Liver (tissue), 3 donors: ENCODE measurements around the gene GSK3B.

ENCODE experiments used
- ATF3 ChIP-seq: IDR thresholded peaks from 2 replicates; pipeline ENCODE4 v1.6.1; 2016; ENCODE audit warnings: antibody characterized with exemption
- CTCF ChIP-seq: fragments of 150-350 bp; IDR thresholded peaks from 2 replicates; pipeline ENCODE4 v1.5.1; 2017; ENCODE audit warnings: improper control_type of control experiment, low read depth, low read length; ENCODE audit not compliant: missing input control
- HNF4A ChIP-seq, 2 donors: conservative IDR thresholded peaks; 2 replicates each; pipeline ENCODE4 v1.6.1; 2016; ENCODE audit warnings: antibody characterized with exemption in 2 of 2, mild to moderate bottlenecking in 2 of 2
- JUND ChIP-seq, 2 donors: IDR thresholded peaks; 2 replicates each; pipeline ENCODE4 v1.6.1; 2016; ENCODE audit warnings: antibody characterized with exemption in 2 of 2
- RAD21 ChIP-seq, 2 donors: IDR thresholded peaks; 2 replicates each; pipeline ENCODE4 v1.6.1; 2016; ENCODE audit warnings: antibody characterized with exemption in 2 of 2, mild to moderate bottlenecking in 2 of 2
- RXRA ChIP-seq, 2 donors: IDR thresholded peaks; 2 replicates each; pipeline ENCODE4 v1.6.1; 2017 to 2018; ENCODE audit warnings: antibody characterized with exemption in 2 of 2, mild to moderate bottlenecking in 1 of 2
- SP1 ChIP-seq: IDR thresholded peaks from 2 replicates; pipeline ENCODE4 v1.6.1; 2018; ENCODE audit warnings: antibody characterized with exemption, mild to moderate bottlenecking
- TAF1 ChIP-seq: conservative IDR thresholded peaks from 2 replicates; pipeline ENCODE4 v1.6.1; 2016; ENCODE audit warnings: antibody characterized with exemption, mild to moderate bottlenecking
- ZBTB33 ChIP-seq: IDR thresholded peaks from 2 replicates; pipeline ENCODE4 v1.6.1; 2016; ENCODE audit warnings: antibody characterized with exemption
- donor health status: healthy.
- donor health status: healthy.

- TF ChIP-seq CTCF (no peak), SP1 (no peak), ATF3 (no peak), RXRA (IDR thresholded peaks at IDR 0.05) (no peak), RAD21 (IDR thresholded peaks at IDR 0.05) (no peak), TAF1 (no peak), ZBTB33 (no peak), HNF4A (conservative IDR thresholded peaks at IDR 0.05) (no peak), JUND (IDR thresholded peaks at IDR 0.05) (no peak)
Observed at GRCh38 chr3:119856695-119857094, 237.6 kb downstream of the GSK3B start.
